Muscle of leg (tissue), 11 donors: ENCODE results near the gene KLHL15. TPM values are rescaled to one million over a fixed set of nuclear protein-coding genes. Genes with fewer than 3 reads are reported as not detected.

Experiments used
- DNase-seq: peaks from one replicate; pipeline ENCODE4 v3.0.0; 2013
- H3K27ac ChIP-seq: one replicate; pipeline ENCODE4 v1.5.1; 2013; ENCODE audit warnings: mild to moderate bottlenecking, low read length, control low read depth
- H3K27me3 ChIP-seq: one replicate; pipeline ENCODE4 v1.6.1; 2013; ENCODE audit warnings: low read length; ENCODE audit not compliant: control insufficient read depth, insufficient read depth
- H3K36me3 ChIP-seq: one replicate; pipeline ENCODE4 v1.6.1; 2013; ENCODE audit warnings: low read length; ENCODE audit not compliant: control insufficient read depth, insufficient read depth
- H3K4me1 ChIP-seq: one replicate; pipeline ENCODE4 v1.6.1; 2013; ENCODE audit warnings: low read length; ENCODE audit not compliant: control insufficient read depth, insufficient read depth
- H3K4me3 ChIP-seq: one replicate; pipeline ENCODE4 v1.5.1; 2013; ENCODE audit warnings: low read length, control low read depth
- H3K9me3 ChIP-seq: replicated peaks from 2 replicates; pipeline ENCODE4 v1.6.1; 2013; ENCODE audit warnings: low read depth, low read length; ENCODE audit not compliant: control insufficient read depth
- WGBS: methylation state at CpG from one replicate; pipeline ENCODE4 v1.1.5; 2013; ENCODE audit warnings: missing lambda C conversion rate; ENCODE audit not compliant: insufficient coverage; 5-methylcytosine and 5-hydroxymethylcytosine counted together
- polyA plus RNA-seq, 8 donors: library from polyadenylated mRNA; unstranded; fragments of 120-200 nt; gene quantifications; one replicate each; pipeline versions ENCODE4 v1.2.1 to v1.2.3, GENCODE V29; 2013; ENCODE audit warnings: inconsistent platforms in 1 of 8, low replicate concordance in 1 of 8; ENCODE audit not compliant: insufficient read length in 8 of 8, insufficient read depth in 1 of 8
- total RNA-seq: library from RNA; stranded (reverse); fragments of 120-200 nt; gene quantifications from one replicate; pipeline ENCODE4 v1.2.4, GENCODE V29; 2013

The KLHL15 gene
- total and polyA plus RNA-seq, 9 donors = 7.0 to 12.9 (median 10.1) TPM

GRCh38 chrX:24034485-24034884 is 7.5 kb upstream of the KLHL15 start:
- no peaks in the 10 kb centered on the region for H3K36me3 ChIP-seq
- peaks cover 46% of the 10 kb centered on the region for H3K27me3 ChIP-seq
- no peaks in the 10 kb centered on the region for H3K4me1 ChIP-seq
- no peak overlapping the region for H3K27ac ChIP-seq
- WGBS = no CpG with 5 or more reads among the region's 5 CpGs
- H3K9me3 ChIP-seq = no peaks in the 10 kb centered on the region
- no peak overlapping the region for H3K4me3 ChIP-seq
- no peak for DNase-seq

GRCh38 chrX:24030597-24030996 is 3.6 kb upstream of the KLHL15 start:
- no peaks in the 10 kb centered on the region for H3K36me3 ChIP-seq
- H3K9me3 ChIP-seq = no peaks in the 10 kb centered on the region
- no peak overlapping the region for H3K27ac ChIP-seq
- H3K4me1 ChIP-seq = no peaks in the 10 kb centered on the region
- 100% methylated on average over 2 of the region's 5 CpGs for WGBS
- no peak for DNase-seq
- peaks cover 51% of the 10 kb centered on the region for H3K27me3 ChIP-seq
- no peak overlapping the region for H3K4me3 ChIP-seq

- H3K27me3 ChIP-seq = peaks cover 43% of the 10 kb centered on the region
- WGBS = 75% methylated on average over 2 of the region's 6 CpGs
- H3K4me1 ChIP-seq = no peaks in the 10 kb centered on the region
- no peaks in the 10 kb centered on the region for H3K9me3 ChIP-seq
- no peak overlapping the region for H3K27ac ChIP-seq
- no peak for DNase-seq
- no peak overlapping the region for H3K4me3 ChIP-seq
- H3K36me3 ChIP-seq = no peaks in the 10 kb centered on the region
These were observed 999 bp upstream of the KLHL15 start for GRCh38 chrX:24027985-24028384.

DNA sequence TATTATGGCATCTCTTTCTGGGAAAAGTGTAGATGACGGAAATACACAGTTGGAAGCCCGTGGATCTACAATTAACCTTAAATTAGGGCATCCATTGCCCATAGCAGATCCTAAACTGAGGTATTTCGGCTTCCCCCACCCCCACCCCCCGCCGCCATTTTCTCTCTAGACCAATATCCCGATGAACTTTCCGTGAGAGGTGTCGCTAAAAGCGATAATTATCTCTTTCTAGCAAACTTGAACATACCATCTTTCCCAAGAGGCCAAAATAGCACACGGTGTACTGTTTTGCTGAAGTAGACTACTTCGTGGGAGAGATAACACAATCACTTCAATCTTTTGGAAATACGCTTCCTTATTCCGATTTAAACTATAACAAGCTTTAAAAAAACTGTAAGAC is 554 bp downstream of the KLHL15 start:
- DNase-seq = peak; percentile 56
- H3K27me3 ChIP-seq = peaks cover 43% of the 10 kb centered on the region
- H3K27ac ChIP-seq = peak overlapping the region; percentile 99
- 35% methylated on average over 7 of the region's 13 CpGs for WGBS
- no peaks in the 10 kb centered on the region for H3K9me3 ChIP-seq
- no peaks in the 10 kb centered on the region for H3K36me3 ChIP-seq
- H3K4me1 ChIP-seq = no peaks in the 10 kb centered on the region
- H3K4me3 ChIP-seq = peak overlapping the region; percentile 69

DNA sequence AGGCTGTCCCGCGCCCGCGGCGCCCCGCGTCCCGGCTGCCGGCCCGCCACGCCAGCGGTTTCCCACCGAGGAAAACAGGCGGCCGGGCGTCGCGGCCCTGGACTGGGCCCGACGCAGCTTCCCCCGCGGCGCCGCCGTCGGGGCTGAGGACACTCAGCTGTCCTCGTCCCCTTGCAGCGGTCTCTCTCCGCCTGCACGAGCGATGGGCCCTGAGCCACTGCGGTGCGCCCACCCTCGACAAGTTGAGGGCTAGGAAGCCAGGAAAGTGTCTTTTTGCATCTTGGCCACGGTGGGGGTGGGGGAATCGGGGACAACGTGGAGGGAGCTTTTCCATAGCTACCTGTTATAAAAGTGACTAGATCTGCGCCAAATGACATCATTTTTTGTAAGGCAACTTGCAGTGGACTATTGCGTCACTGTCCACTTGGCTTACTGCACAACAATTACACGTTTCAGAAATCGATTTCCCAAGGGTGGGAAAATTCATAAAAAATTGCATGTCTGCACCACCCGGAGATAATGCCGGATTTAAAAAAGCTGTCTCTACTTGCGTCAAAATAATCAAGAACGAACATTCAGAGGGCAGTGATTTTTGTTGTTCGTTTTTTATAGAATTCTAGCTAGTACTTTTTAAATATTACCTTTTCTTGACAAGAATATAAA is 1.1 kb downstream of the KLHL15 start:
- Histone ChIP-seq H3K9me3 (no peaks in the 10 kb centered on the region), H3K36me3 (no peaks in the 10 kb centered on the region), H3K27me3 (peaks cover 40% of the 10 kb centered on the region), H3K4me1 (no peaks in the 10 kb centered on the region), H3K27ac (peak overlapping the region; percentile 99), H3K4me3 (peak overlapping the region; percentile 69)
- peak; percentile 90 for DNase-seq
- 25% methylated on average over 35 of the region's 46 CpGs for WGBS

GRCh38 chrX:24024819-24025740 is 1.9 kb downstream of the KLHL15 start:
- Histone ChIP-seq H3K4me1 (no peaks in the 10 kb centered on the region), H3K4me3 (peak overlapping the region; percentile 59), H3K36me3 (no peaks in the 10 kb centered on the region), H3K27me3 (peaks cover 37% of the 10 kb centered on the region), H3K9me3 (no peaks in the 10 kb centered on the region), H3K27ac (peak overlapping the region; percentile 85)
- 20% methylated on average over 100 of the region's 111 CpGs for WGBS
- peak; percentile 96 for DNase-seq

DNA sequence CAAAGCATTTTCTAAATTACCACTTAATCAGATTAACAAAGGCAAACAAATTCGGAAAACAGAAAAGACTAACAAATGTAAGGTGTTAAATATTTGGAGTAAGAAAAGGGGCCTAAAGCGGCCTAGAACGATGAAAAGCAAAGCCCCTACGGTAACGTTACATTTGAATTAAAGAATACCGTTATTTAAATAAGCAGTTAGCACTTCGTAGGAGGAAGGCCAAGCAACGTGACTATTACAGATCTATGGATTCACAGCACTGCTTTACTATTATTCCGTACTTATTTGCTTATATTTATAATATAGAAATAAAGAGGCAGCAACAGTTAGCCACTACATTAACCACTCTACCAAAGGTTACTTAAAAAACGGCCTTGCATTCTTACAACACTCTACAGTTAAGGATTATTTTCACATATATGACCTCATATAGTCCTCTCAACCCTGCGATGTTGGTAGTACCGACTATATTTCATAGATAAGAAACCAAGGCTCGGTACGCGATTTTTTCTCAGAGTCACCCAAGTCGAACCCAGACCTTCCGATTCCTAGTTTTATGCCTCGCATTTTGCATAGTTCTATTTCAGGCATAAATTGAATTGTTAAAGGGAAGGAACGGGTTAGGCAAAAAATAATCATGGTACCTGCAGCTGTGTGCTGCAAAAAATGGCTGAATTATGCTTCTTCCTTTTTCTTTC is 2.9 kb downstream of the KLHL15 start:
- DNase-seq = peak; percentile 25
- Histone ChIP-seq H3K4me1 (no peaks in the 10 kb centered on the region), H3K27ac (peak overlapping the region; percentile 85), H3K9me3 (no peaks in the 10 kb centered on the region), H3K36me3 (no peaks in the 10 kb centered on the region), H3K4me3 (peak overlapping the region; percentile 59), H3K27me3 (peaks cover 38% of the 10 kb centered on the region)
- WGBS = 49% methylated on average over 9 of the region's 19 CpGs

- Histone ChIP-seq H3K9me3 (no peaks in the 10 kb centered on the region), H3K27ac (peak overlapping the region; percentile 85), H3K4me1 (no peaks in the 10 kb centered on the region), H3K4me3 (peak overlapping the region; percentile 59), H3K36me3 (no peaks in the 10 kb centered on the region), H3K27me3 (peaks cover 42% of the 10 kb centered on the region)
- no peak for DNase-seq
- WGBS = no CpG with 5 or more reads among the region's 1 CpG
These were observed 3.4 kb downstream of the KLHL15 start for GRCh38 chrX:24023544-24023943.

DNA sequence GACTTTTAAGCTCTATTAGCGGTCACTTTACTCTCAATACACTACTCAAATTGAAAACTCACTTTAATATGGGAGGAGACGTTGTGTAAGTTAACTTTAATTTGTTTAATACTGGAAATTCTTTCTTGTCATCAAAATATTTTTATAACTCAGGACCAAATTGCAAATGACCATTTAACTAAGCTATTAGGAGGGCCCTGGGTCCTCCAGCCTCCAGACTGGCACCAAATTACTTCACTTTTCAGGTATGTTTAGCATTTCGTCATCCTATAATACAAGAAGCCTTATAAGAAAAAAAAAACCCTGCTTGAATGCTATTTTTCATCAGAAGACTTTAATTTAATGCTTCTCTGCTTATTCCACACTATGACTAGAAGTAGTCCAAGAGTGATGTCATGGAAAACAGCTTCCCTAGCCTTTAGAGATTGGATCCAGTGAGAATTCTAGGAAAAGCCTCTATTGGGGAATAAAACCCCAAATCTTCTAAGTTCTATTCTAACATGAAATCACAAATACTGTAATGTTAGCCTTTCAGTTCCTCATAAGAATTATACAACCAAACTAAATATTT is 6.6 kb downstream of the KLHL15 start:
- H3K4me1 ChIP-seq = no peaks in the 10 kb centered on the region
- peaks cover 42% of the 10 kb centered on the region for H3K27me3 ChIP-seq
- no CpG with 5 or more reads among the region's 3 CpGs for WGBS
- peak; percentile 58 for DNase-seq
- peak overlapping the region; percentile 47 for H3K27ac ChIP-seq
- no peak overlapping the region for H3K4me3 ChIP-seq
- H3K9me3 ChIP-seq = no peaks in the 10 kb centered on the region
- H3K36me3 ChIP-seq = no peaks in the 10 kb centered on the region
